ENCODE measurements around the gene TRIM59. TPM values are rescaled to one million over a fixed set of nuclear protein-coding genes. Genes with fewer than 3 reads are reported as not detected.

TRIM59 gene
- total and polyA plus RNA-seq, 9 of the 15 experiments (the other 6 are each of a cell fraction or from before 2014, with no cell fraction given): 16.8 to 101 (median 34.8) TPM

- H4K20me1 ChIP-seq (replicated peaks; ENCODE audit: control insufficient read depth, insufficient read depth, low read length): no peaks in the 10 kb centered on the region
- H3K9me1 ChIP-seq (ENCODE audit: control insufficient read depth, insufficient read depth, low read length): no peaks in the 10 kb centered on the region
- FAIRE-seq (no peak), DNase-seq (ENCODE audit: extremely low read depth in 1 of 4, low spot score in 3 of 4) (peak in 1 of 4 experiments; percentile 11), ATAC-seq (peak; percentile 60)
- ChIA-PET POLR2A (interaction anchor here (0.6 kb wide), 1 partner anchor 64 kb away, joined by 3 read pairs; no protein-coding TSS in a partner anchor), CTCF (ENCODE audit: low intra/inter-chr PET ratio) (no interaction called here)
- intact Hi-C loops (cut with micrococcal nuclease): loop anchor here (10.0 kb wide), 1 partner anchor 446 kb away; no protein-coding TSS in a partner anchor
- H3K4me3 ChIP-seq: no peak overlapping the region
- no peak overlapping the region for H2AFZ ChIP-seq (ENCODE audit: low read depth, low read length)
- 44% methylated on average over 5 of the region's 5 CpGs for WGBS (ENCODE audit: insufficient coverage, low coverage, missing lambda C conversion rate)
- no TSS peak for BruUV-seq (replicated peaks)
- in situ Hi-C loops (cut with MboI): loop anchor here (10.0 kb wide), 2 partner anchors 326 to 446 kb away; no protein-coding TSS in a partner anchor
- peaks cover 0 to 5% of the 10 kb centered on the region in 2 experiments; a peak in 1 of 5 replicates for H3K27me3 ChIP-seq (ENCODE audit: control insufficient read depth in 2 of 2, insufficient read depth in 2 of 2, low read length in 2 of 2)
- H3K27ac ChIP-seq (ENCODE audit: extremely low read depth, low read depth, low read length): no peak overlapping the region
- H3K36me3 ChIP-seq (ENCODE audit: control insufficient read depth, insufficient read depth, low read length): no peaks in the 10 kb centered on the region
- H3K4me2 ChIP-seq (ENCODE audit: insufficient read depth, low read length): no peak overlapping the region
- H3K4me1 ChIP-seq (replicated peaks in 1 of 2; ENCODE audit: control insufficient read depth in 2 of 2, insufficient read depth in 2 of 2, low read length in 2 of 2): peaks cover 0 to 3% of the 10 kb centered on the region in 2 experiments; a peak in 1 of 5 replicates
- H3K9me3 ChIP-seq (replicated peaks; ENCODE audit: control insufficient read depth, insufficient read depth, low read depth, low read length): no peaks in the 10 kb centered on the region
- no peak overlapping the region for H3K9ac ChIP-seq (ENCODE audit: insufficient read depth in 1 of 2, low read depth in 2 of 2, low read length in 2 of 2)
- H3K79me2 ChIP-seq (ENCODE audit: control insufficient read depth, insufficient read depth, low read length): no peaks in the 10 kb centered on the region
- TF ChIP-seq ZNF318 (IDR thresholded peaks at IDR 0.05; ENCODE audit: borderline replicate concordance in 1 of 2, low read depth in 1 of 2): no peak
- TF ChIP-seq ZNF589 (CRISPR knock-in tag; IDR thresholded peaks at IDR 0.05; ENCODE audit: low read depth): no peak
- no peak for TF ChIP-seq ZNF586 (CRISPR knock-in tag; conservative IDR thresholded peaks at IDR 0.05)
- no peak for TF ChIP-seq POLR2AphosphoS5 (IDR thresholded peaks at IDR 0.05; ENCODE audit: control insufficient read depth, insufficient read depth, low read depth, low read length)
- TF ChIP-seq ZNF518B (CRISPR knock-in tag; IDR thresholded peaks at IDR 0.05): no peak
- no peak for TF ChIP-seq FOXM1 (IDR thresholded peaks at IDR 0.05; ENCODE audit: low read depth)
- no peak for TF ChIP-seq FOXM1 (CRISPR knock-in tag; IDR thresholded peaks at IDR 0.05; ENCODE audit: low read depth)
- TF ChIP-seq IRF2 (CRISPR knock-in tag; IDR thresholded peaks at IDR 0.05): no peak
- TF ChIP-seq ERF (CRISPR knock-in tag; IDR thresholded peaks at IDR 0.05): no peak
Observed at GRCh38 chr3:160480931-160481330, 31.3 kb upstream of the TRIM59 start.
